ENCODE measurements around the gene UBA7.

GRCh38 chr3:49775538-49775937, 38.2 kb downstream of the UBA7 start:
- TF ChIP-seq REST (IDR thresholded peaks at IDR 0.05; ENCODE audit: borderline replicate concordance) (no peak), CTCF (IDR thresholded peaks at IDR 0.05; ENCODE audit: poor library complexity, severe bottlenecking) (no peak), POLR2AphosphoS5 (IDR thresholded peaks at IDR 0.05) (no peak), EZH2 (IDR thresholded peaks at IDR 0.05; ENCODE audit: borderline replicate concordance, insufficient read depth, low read length, poor library complexity, severe bottlenecking) (no peak), EP300 (conservative IDR thresholded peaks at IDR 0.05; ENCODE audit: poor library complexity, severe bottlenecking) (no peak), TAF1 (IDR thresholded peaks at IDR 0.05; ENCODE audit: low read depth) (no peak), RAD21 (conservative IDR thresholded peaks at IDR 0.05) (no peak), SMC3 (conservative IDR thresholded peaks at IDR 0.05; ENCODE audit: poor library complexity) (no peak)
